NCI-H1694 treated with DMSO at 0.1 percent for 48 hours (cell line): ENCODE measurements around the gene TMEM132C.
"Not testable (repeated sequence)": the region's sequence is repeated elsewhere in the genome, so short reads cannot be mapped to it uniquely, and the experiment has no call there.

ENCODE experiments used
- DNase-seq: peaks from one replicate; lab custom pipeline; 2025; lab: John Stamatoyannopoulos, UW

The TMEM132C gene

GRCh38 chr12:128564956-128565355 lies 298.0 kb downstream of the TMEM132C start:
- no peak for DNase-seq

DNA sequence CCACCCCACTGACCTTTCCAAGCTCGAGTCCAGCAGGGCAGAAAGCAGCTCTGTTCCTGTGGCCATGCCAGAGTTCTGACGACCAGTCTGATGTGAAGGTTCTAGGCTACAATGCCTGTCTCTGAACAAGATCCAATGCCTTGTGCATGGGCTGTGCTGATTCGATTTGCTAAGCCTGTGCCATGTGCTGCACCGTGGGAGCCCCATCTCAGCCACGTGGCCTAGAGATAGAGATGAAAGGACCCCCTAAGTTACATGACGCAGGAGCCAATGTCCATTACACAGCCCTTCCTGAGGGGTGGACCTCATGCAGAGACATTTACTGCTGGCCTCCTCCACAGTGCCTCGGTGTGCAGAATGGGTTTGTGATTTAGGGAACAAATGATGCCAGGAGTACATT lies 300.8 kb downstream of the TMEM132C start:
- no peak for DNase-seq

GRCh38 chr12:128570191-128571065 lies 303.5 kb downstream of the TMEM132C start:
- DNase-seq = no peak

DNA sequence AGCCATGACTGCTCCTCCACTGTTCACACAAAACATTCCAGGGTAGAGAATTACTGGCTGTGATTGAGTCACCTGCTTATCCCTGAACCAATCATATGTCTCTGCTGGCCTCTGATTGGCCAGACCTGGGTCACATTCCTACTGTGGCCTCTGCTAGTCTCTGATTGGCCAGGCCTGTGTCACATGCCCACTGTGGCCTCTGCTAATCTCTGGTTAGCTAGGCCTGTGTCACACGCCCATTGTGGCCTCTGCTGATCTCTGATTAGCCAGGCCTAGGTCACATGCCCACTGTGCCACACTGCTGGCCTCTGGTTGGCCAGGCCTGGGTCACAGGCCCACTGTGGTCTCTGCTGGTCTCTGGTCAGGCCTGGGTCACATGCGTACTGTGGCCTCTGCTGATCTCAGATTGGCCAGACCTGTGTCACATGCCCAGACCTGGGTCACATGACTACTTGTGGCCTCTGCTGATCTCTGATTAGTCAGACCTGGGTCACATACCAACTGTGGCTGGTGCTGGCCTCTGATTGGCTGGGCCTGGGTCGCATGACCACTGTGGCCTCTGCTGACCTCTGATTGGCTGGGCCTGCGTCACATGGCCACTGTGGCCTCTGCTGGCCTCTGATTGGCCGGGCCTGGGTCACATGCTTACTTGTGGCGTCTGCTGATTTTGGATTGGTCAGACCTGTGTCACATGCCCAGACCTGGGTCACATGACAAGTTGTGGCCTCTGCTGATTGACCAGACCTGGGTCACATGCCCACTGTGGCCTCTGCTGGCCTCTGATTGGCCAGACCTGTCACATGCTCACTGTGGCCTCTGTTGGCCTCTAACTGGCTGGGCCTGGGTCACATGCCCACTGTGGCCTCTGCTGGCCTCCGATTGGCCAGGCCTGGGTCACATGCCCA lies 305.2 kb downstream of the TMEM132C start:
- DNase-seq = no peak

- DNase-seq = no peak
These were observed 306.9 kb downstream of the TMEM132C start for GRCh38 chr12:128573907-128574306.

GRCh38 chr12:128578045-128578444 lies 311.1 kb downstream of the TMEM132C start:
- DNase-seq = no peak

- no peak for DNase-seq
These were observed 314.4 kb downstream of the TMEM132C start for GRCh38 chr12:128581321-128581761.

- DNase-seq = no peak
These were observed 316.5 kb downstream of the TMEM132C start for GRCh38 chr12:128583453-128583852.

DNA sequence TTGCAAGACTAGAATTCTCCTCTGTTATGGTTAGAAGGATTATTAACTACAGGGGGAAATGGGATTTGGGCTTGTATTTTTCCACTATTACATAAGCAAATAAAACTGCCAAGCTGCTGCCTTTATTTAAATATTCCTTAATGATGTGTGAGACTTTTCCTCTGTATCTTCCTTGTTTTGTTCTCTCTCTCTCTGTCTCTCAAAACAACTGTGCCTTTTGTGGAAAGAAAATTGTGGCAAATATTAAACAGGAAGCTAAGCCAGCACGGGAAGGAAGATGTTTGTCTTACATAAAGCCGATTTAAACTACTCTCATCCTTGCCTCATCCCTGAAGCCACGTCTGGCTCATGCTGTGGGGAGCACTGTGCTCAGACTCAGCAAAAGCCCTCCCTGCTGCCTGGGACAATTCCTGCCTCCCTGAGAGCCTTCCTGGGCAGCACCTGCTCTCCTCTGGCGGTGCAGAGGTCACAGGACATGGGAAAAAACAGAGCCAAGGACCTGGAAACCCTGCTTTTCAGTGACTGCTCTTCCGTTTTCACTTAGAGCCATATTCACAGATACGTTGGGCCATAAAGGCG lies 319.6 kb downstream of the TMEM132C start:
- no peak for DNase-seq

DNA sequence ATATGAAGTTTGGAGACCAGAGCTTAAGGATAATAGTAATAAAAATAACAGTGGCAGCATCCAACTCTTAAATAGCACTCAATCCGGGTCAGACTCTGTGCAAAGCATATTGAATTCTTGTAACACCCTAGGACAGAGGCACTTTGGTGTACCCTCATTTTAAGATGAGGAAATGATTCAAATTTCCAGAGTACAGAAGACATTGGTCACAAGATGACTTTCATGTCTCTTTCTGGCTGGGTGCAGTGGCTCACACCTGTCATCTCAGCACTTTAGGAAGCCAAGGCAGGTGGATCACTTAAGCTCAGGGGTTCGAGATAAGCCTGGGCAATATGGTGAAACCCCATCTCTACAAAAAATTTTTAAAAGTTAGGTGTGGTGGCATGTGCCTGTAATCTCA lies 320.9 kb downstream of the TMEM132C start:
- no peak for DNase-seq

DNA sequence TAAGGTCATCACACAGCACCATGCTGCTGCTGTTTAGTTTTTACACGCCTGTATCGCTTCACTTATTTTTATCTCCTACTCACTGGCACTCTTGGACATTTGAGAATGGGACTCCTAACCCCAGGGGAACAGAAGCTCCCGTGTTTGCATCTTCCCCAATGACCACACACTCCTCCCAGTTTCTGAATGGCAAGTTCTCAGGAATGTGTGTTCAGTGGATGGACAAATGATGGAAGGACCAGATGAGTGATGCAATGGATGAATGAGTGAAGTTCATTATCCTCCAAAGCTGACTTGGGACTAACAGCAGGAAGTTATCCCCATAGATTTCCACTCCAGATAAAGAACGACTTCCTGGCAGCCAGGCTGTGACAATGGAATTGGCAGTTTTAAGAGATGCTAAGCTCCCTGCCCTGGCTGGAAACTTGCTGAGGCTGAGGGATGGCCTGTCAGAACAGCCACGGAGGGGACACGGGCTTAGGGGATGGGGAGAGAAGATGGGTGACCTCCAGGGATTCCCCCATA lies 325.3 kb downstream of the TMEM132C start:
- DNase-seq = no peak

- no peak for DNase-seq
These were observed 327.6 kb downstream of the TMEM132C start for GRCh38 chr12:128594521-128594920.

GRCh38 chr12:128595609-128596008 lies 328.6 kb downstream of the TMEM132C start:
- no peak for DNase-seq

GRCh38 chr12:128600886-128601285 lies 333.9 kb downstream of the TMEM132C start:
- no peak for DNase-seq

DNA sequence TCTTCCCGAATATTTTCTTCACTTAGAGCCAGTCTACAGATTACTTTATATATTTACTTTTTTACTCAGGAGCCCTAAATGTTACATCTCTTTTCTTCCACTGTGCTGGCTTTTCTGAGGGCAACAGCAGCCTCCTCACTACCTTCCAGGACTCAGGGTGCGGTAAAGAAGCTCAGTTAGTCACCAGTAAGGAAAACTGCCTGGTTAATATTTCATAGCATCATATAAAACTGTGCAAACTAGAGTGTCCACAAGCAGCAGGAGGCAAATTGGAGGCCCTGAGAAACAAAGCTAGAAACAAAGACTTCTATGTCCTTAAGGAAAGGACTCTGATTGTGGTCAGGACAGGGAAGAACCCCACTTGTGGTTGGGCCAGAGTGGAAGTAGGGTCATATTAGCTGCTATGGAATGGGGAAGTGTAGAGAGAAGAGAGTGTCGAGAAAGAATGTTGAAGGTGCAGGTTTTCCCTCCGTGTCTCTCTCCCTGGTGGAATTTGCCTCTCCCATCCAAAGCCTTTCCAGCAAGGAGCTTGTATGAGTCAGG lies 336.7 kb downstream of the TMEM132C start:
- DNase-seq = no peak

GRCh38 chr12:128604219-128604618 lies 337.2 kb downstream of the TMEM132C start:
- DNase-seq = not testable (repeated sequence)

GRCh38 chr12:128606051-128606450 lies 339.1 kb downstream of the TMEM132C start:
- no peak for DNase-seq

- no peak for DNase-seq
These were observed 339.6 kb downstream of the TMEM132C start for GRCh38 chr12:128606538-128606937.

DNA sequence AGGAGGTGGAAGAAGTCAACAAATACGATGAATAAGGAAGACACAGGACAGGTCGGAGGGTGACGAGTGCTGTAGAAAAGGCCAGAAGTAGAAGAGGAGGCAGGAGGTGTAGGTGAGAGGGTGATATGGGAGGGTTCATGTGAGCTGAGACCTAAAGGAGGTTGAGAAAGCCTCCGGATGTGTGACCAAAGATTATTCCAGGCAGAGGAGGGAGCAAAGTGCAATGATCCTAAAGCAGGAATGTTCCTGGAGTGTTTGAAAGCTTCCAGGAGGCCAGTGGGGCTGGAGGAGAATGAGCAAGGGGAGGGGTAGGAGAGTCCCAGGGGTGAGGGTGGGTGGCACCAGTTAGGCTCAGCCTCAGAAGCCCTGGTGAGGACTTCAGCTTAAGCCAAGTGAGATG lies 340.0 kb downstream of the TMEM132C start:
- DNase-seq = no peak

- no peak for DNase-seq
These were observed 340.7 kb downstream of the TMEM132C start for GRCh38 chr12:128607641-128608040.

GRCh38 chr12:128609861-128610260 lies 342.9 kb downstream of the TMEM132C start:
- no peak for DNase-seq

DNA sequence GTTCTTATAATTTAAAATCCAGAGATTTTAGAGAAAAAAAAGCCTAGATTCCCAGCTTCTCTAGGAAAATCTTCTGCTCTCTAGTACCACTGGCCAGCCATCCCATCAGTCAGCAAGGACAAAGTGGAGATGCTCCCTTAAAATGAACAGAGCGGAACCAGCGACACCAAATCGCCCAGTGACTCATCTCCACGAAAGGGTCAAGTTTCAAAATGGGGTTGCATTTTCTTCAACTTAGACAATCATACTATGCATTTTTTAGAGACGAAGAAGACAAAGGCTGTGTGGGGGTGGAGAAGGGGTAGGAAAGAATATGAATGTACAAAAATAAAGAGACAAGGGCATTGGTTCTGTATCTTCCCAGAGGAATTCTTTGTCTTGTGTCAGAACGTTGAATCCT lies 344.8 kb downstream of the TMEM132C start:
- no peak for DNase-seq
